SHP77 treated with DMSO at 0.1 percent for 48 hours (cell line): ENCODE measurements around the gene ZDHHC4.

Experiments
- DNase-seq: peaks from one replicate; lab custom pipeline; 2025; lab: John Stamatoyannopoulos, UW

ZDHHC4 gene

DNA sequence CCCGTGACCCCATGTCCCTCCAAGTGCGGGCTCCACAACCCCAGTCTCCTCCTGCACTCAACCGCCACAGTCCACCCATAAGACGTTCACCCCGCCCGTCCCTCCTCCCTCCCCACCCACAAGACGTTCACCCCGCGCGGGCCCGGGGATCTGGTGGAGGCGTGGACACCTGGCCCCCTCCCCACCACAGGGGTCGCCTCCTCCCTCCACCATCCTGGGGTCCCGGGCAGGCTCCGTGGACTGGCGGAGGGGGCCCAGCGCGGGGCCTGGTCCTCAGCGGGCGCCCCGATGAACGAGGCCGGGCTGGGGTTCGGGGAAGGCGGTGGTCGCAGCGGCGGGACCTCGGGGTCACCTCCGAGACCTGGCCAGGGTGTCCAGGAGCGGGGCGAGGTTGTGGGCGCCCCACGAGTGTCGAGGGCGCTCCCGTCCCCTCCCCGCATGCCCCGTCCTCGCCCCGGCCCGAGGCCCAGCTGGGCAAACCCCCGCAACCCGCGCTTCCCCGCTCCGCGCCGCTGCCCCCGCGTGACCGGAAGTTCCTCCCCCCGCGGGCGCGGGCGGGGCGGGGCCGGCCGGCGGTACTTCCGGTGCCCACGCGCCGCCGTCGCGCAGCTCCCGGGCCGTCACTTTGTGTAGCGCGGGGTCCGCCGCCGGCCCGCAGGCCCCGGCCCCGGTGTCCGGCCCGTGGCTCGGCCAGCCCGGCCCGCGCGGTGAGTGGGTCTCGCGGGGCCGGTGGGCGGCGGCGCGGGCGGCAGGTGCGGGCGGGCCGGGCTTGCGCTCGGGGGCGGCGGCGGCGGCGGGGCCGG, 59.7 kb downstream of the ZDHHC4 start, which contains the start of gene ZNF316:
ZNF316 (plus strand) TSS at position 578 of the 803 bp plus-strand sequence. CDS start 5,092 bp downstream, outside the sequence.
- DNase-seq: no peak

DNA sequence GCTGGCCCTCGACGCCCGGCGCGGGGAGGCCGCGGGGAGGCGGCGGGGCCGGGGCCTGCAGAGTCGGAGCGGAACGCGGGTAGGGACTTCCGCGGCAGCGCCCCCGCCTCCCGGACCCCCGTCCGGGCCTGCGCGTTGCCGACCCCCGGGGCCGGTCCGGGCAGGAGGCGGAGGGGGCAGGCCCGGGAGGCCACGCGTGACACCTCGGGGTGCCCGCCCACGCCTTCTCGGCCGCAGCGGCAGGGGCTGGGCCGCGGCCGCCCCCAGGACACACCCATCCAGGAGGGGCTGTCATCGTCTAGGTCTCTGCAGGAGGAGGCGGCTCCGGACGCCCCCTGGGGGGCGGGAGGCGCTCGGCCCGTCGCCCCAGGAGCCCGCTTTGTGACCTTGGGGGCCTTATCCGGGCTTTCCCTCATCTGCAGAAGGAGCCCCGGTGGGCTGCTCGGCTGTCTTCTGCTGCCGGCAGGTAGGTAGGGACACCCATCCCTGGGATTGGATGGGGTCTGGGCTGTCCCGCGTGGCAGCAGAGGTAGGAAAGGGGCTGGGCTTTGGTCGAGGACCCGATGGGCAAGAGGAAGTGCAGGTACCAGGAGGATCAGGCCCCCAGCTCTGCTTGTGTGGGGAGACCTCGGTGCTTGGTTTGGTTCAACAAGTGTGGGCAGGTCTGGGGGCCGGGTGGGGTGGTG, 60.4 kb downstream of the ZDHHC4 start:
- no peak for DNase-seq
